Fibroblast of lung (primary cell): Measurements from ENCODE around the gene PPP1R12A. TPM values are rescaled to one million over a fixed set of nuclear protein-coding genes. Genes with fewer than 3 reads are reported as not detected.
A peak's percentile ranks its signal among the peaks of the same experiment; 100 is the strongest.

ENCODE experiments used
- DNase-seq, 2 donors: peaks; one replicate each; pipeline versions ENCODE4 v3.0.0 to v3.0.0-alpha.2; 2010; ENCODE audit warnings: low read depth in 2 of 2
- H2AFZ ChIP-seq: 2 replicates; pipeline ENCODE4 v1.5.1; 2012; ENCODE audit warnings: low read length, control low read depth, inconsistent platforms
- H3K27ac ChIP-seq: 2 replicates; pipeline ENCODE4 v1.5.1; 2011; ENCODE audit warnings: low read length, control low read depth; ENCODE audit not compliant: insufficient read depth
- H3K27me3 ChIP-seq: 2 replicates; pipeline ENCODE4 v1.5.1; 2011; ENCODE audit warnings: mild to moderate bottlenecking, low read length; ENCODE audit not compliant: control insufficient read depth, insufficient read depth
- H3K36me3 ChIP-seq: 2 replicates; pipeline ENCODE4 v1.5.1; 2011; ENCODE audit warnings: low read length; ENCODE audit not compliant: control insufficient read depth, insufficient read depth
- H3K4me1 ChIP-seq: 2 replicates; pipeline ENCODE4 v1.5.1; 2011; ENCODE audit warnings: low read length; ENCODE audit not compliant: control insufficient read depth, insufficient read depth; ENCODE audit errors: extremely low read depth
- H3K4me2 ChIP-seq: 2 replicates; pipeline ENCODE4 v1.5.1; 2011; ENCODE audit warnings: low read length, control low read depth; ENCODE audit not compliant: insufficient read depth; ENCODE audit errors: extremely low read depth
- H3K4me3 ChIP-seq, 4 experiments: fragments of 200-600 bp in 1 of 4; sonication (generic) in 1 of 4; replicated peaks in 1 of 4; 2 replicates each; pipeline ENCODE4 v1.5.1; 2011 to 2016; ENCODE audit warnings: low read length in 4 of 4, low read depth in 3 of 4, mild to moderate bottlenecking in 3 of 4, control low read depth in 2 of 4, inconsistent platforms in 1 of 4, mixed read lengths in 1 of 4; ENCODE audit not compliant: insufficient read depth in 1 of 4; ENCODE audit errors: control extremely low read depth in 1 of 4
- H3K79me2 ChIP-seq: 2 replicates; pipeline ENCODE4 v1.5.1; 2012; ENCODE audit warnings: mild to moderate bottlenecking, low read length, inconsistent platforms; ENCODE audit not compliant: control insufficient read depth, insufficient read depth
- H3K9ac ChIP-seq: 2 replicates; pipeline ENCODE4 v1.5.1; 2011; ENCODE audit warnings: mild to moderate bottlenecking, low read length, control low read depth; ENCODE audit not compliant: insufficient read depth
- H3K9me3 ChIP-seq: 2 replicates; pipeline ENCODE4 v1.5.1; 2012; ENCODE audit warnings: low read depth, low read length; ENCODE audit not compliant: control insufficient read depth, insufficient read depth
- H4K20me1 ChIP-seq: 2 replicates; pipeline ENCODE4 v1.5.1; 2011; ENCODE audit warnings: low read length; ENCODE audit not compliant: control insufficient read depth, insufficient read depth; ENCODE audit errors: extremely low read depth
- EZH2 ChIP-seq: IDR thresholded peaks from 2 replicates; pipeline ENCODE4 v1.5.1; 2012; ENCODE audit warnings: low read length, control low read depth, mild to moderate bottlenecking; ENCODE audit errors: missing control alignments
- polyA plus RNA-seq, 2 donors: library from polyadenylated mRNA; depleted of rRNA in 1 of 2; stranded (reverse) in 1 of 2; unstranded in 1 of 2; fragments of >200 nt; gene quantifications; 2 replicates each; pipeline ENCODE4 v1.2.1, GENCODE V29; 2011 to 2012; ENCODE audit warnings: missing spikeins in 1 of 2
- total RNA-seq: library from RNA; depleted of rRNA; stranded (reverse); fragments of >200 nt; gene quantifications from 2 replicates; pipeline ENCODE4 v1.2.1, GENCODE V29; 2014
- TF ChIP-seq, protein P1 (sequence below), 2 donors: IDR thresholded peaks in 1 of 2; conservative IDR thresholded peaks in 1 of 2; 1 replicate in 1 of 2; 2 replicates in 1 of 2; pipeline ENCODE4 v1.5.1; 2011 to 2012; ENCODE audit warnings: low read length in 2 of 2, control low read depth in 1 of 2, inconsistent platforms in 1 of 2, low read depth in 1 of 2, mild to moderate bottlenecking in 1 of 2

Gene PPP1R12A
- total and polyA plus RNA-seq, 2 donors (not counting 1 experiment from before 2014, with no cell fraction given) = 94.9 to 139 TPM

DNA sequence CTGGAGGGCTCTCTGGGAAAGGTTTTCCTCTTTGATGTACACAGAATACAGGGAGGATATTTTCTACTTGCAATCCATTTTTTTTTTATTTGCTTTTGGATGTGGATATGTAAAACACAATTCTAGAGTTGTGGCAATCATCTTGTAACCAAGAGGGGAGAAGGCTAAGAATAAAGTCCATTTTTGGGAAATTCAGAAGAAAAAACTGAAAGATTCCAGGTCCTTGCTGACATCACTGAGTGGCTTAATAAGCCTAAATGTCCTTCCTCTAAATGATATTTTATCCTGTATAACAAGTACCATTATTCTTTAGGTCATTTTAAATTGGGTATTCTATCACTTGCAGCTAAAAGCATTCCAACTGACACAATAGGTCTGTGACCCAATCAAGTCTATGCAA lies 64.0 kb downstream of the PPP1R12A start:
- H3K4me2 ChIP-seq = no peak overlapping the region
- H3K9me3 ChIP-seq = no peaks in the 10 kb centered on the region
- no peak for TF ChIP-seq EZH2
- TF ChIP-seq, protein P1, sequence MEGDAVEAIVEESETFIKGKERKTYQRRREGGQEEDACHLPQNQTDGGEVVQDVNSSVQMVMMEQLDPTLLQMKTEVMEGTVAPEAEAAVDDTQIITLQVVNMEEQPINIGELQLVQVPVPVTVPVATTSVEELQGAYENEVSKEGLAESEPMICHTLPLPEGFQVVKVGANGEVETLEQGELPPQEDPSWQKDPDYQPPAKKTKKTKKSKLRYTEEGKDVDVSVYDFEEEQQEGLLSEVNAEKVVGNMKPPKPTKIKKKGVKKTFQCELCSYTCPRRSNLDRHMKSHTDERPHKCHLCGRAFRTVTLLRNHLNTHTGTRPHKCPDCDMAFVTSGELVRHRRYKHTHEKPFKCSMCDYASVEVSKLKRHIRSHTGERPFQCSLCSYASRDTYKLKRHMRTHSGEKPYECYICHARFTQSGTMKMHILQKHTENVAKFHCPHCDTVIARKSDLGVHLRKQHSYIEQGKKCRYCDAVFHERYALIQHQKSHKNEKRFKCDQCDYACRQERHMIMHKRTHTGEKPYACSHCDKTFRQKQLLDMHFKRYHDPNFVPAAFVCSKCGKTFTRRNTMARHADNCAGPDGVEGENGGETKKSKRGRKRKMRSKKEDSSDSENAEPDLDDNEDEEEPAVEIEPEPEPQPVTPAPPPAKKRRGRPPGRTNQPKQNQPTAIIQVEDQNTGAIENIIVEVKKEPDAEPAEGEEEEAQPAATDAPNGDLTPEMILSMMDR (conservative IDR thresholded peaks at IDR 0.05 in 1 of 2, IDR thresholded peaks at IDR 0.05 in 1 of 2; ENCODE audit: low read depth in 1 of 2, low read length in 2 of 2) = no peak
- H3K27ac ChIP-seq = no peak overlapping the region
- no peaks in the 10 kb centered on the region for H4K20me1 ChIP-seq
- no peak overlapping the region for H3K4me3 ChIP-seq
- H3K9ac ChIP-seq = no peak overlapping the region
- H3K36me3 ChIP-seq = peaks cover 2% of the 10 kb centered on the region
- no peaks in the 10 kb centered on the region for H3K27me3 ChIP-seq
- no peaks in the 10 kb centered on the region for H3K4me1 ChIP-seq
- peaks cover 52% of the 10 kb centered on the region for H3K79me2 ChIP-seq
- no peak overlapping the region for H2AFZ ChIP-seq
- no peak for DNase-seq

DNA sequence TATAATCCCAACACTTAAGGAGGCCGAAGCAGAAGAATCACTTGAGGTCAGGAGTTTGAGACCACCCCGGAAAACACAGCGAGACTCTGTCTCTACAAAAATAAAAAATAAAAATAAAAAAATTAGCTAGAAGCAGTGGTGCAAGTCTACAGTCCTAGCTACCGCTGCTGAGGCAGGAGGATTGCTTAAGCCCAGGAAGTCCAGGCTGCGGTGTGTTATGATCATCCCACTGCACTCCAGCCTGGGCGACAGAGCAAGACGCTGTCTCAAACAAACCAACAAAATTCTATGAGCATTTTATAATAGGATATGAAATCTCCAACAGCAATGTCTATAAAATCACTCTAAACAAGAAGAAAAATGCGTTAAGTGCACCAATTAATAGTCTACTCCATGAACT lies 75.3 kb downstream of the PPP1R12A start:
- Histone ChIP-seq H3K36me3 (no peaks in the 10 kb centered on the region), H3K4me1 (no peaks in the 10 kb centered on the region)
- no peak for TF ChIP-seq EZH2
- TF ChIP-seq, protein P1 (conservative IDR thresholded peaks at IDR 0.05 in 1 of 2, IDR thresholded peaks at IDR 0.05 in 1 of 2; ENCODE audit: low read depth in 1 of 2, low read length in 2 of 2) = no peak

DNA sequence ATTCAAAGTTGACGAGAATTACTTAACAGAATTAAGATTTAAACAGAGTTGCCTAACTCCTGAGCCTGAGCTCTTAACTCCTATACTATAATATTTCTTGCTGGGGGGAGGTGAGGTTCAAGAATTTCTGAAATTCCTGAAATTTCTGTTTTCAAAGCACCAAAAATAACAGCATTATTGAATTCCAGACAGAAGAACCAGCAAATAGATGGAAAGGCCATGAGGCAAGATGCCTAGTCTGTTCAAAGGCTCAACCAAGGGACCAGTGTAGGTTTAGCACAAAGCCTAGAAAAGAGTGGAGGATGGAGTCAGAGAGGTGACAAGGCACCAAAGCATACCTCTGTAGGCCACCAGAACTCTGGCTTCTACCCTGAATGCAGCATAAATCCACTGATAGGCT lies 76.4 kb downstream of the PPP1R12A start:
- H3K4me2 ChIP-seq = peak overlapping the region; percentile 17
- H3K4me1 ChIP-seq = no peaks in the 10 kb centered on the region
- H3K79me2 ChIP-seq = peaks cover 76% of the 10 kb centered on the region
- no peak for TF ChIP-seq EZH2
- TF ChIP-seq, protein P1 (conservative IDR thresholded peaks at IDR 0.05 in 1 of 2, IDR thresholded peaks at IDR 0.05 in 1 of 2; ENCODE audit: low read depth in 1 of 2, low read length in 2 of 2) = no peak
- H4K20me1 ChIP-seq = no peaks in the 10 kb centered on the region
- no peaks in the 10 kb centered on the region for H3K36me3 ChIP-seq
- no peak overlapping the region for H3K27ac ChIP-seq
- H3K9me3 ChIP-seq = no peaks in the 10 kb centered on the region
- no peaks in the 10 kb centered on the region for H3K27me3 ChIP-seq
- no peak overlapping the region for H2AFZ ChIP-seq
- H3K4me3 ChIP-seq = no peak overlapping the region
- no peak overlapping the region for H3K9ac ChIP-seq
- peak in 1 of 2 donors; percentile 35 for DNase-seq

More for the DNA sequence above, 75.3 kb downstream of the PPP1R12A start:
- no peak overlapping the region for H3K27ac ChIP-seq
- H2AFZ ChIP-seq = no peak overlapping the region
- H3K4me2 ChIP-seq = no peak overlapping the region
- H3K9ac ChIP-seq = no peak overlapping the region
- no peaks in the 10 kb centered on the region for H4K20me1 ChIP-seq
- no peaks in the 10 kb centered on the region for H3K9me3 ChIP-seq
- DNase-seq = no peak
- no peak overlapping the region for H3K4me3 ChIP-seq
- no peaks in the 10 kb centered on the region for H3K27me3 ChIP-seq
- peaks cover 69% of the 10 kb centered on the region for H3K79me2 ChIP-seq
